Thymus (tissue), 11 donors: ENCODE results near the gene CDC73. TPM values are rescaled to one million over a fixed set of nuclear protein-coding genes. Genes with fewer than 3 reads are reported as not detected.
"Not testable (repeated sequence)": the region's sequence is repeated elsewhere in the genome, so short reads cannot be mapped to it uniquely, and the experiment has no call there.

Experiments used
- DNase-seq, 9 donors: peaks; one replicate each; pipeline ENCODE4 v3.0.0-alpha.2; 2013; ENCODE audit warnings: low spot score in 9 of 9, low read depth in 6 of 9, missing footprints in 1 of 9
- H3K27ac ChIP-seq, 2 donors: one replicate each; pipeline ENCODE4 v1.5.1; 2013; ENCODE audit warnings: control low read depth in 1 of 2, low read depth in 1 of 2, low read length in 1 of 2, mild to moderate bottlenecking in 1 of 2, moderate library complexity in 1 of 2
- H3K27me3 ChIP-seq, 2 donors: one replicate each; pipeline ENCODE4 v1.5.1; 2013; ENCODE audit warnings: low read length in 1 of 2; ENCODE audit not compliant: control insufficient read depth in 2 of 2, insufficient read depth in 1 of 2
- H3K36me3 ChIP-seq, 2 donors: one replicate each; pipeline ENCODE4 v1.5.1; 2013; ENCODE audit warnings: low read length in 1 of 2, mild to moderate bottlenecking in 1 of 2, moderate library complexity in 1 of 2; ENCODE audit not compliant: control insufficient read depth in 2 of 2, insufficient read depth in 2 of 2
- H3K4me1 ChIP-seq, 2 donors: one replicate each; pipeline ENCODE4 v1.5.1; 2013; ENCODE audit warnings: low read length in 2 of 2; ENCODE audit not compliant: control insufficient read depth in 2 of 2, insufficient read depth in 2 of 2
- H3K4me3 ChIP-seq, 2 donors: one replicate each; pipeline ENCODE4 v1.5.1; 2013; ENCODE audit warnings: low read length in 2 of 2, control low read depth in 1 of 2, mild to moderate bottlenecking in 1 of 2
- H3K9me3 ChIP-seq, 2 donors: one replicate each; pipeline ENCODE4 v1.5.1; 2013; ENCODE audit warnings: low read length in 1 of 2, mild to moderate bottlenecking in 1 of 2; ENCODE audit not compliant: control insufficient read depth in 2 of 2, insufficient read depth in 1 of 2
- WGBS: extraction: QIAGEN DNeasy Blood & Tissue Kit; methylation state at CpG from one replicate; pipeline ENCODE4 v1.1.7; 2013; 5-methylcytosine and 5-hydroxymethylcytosine counted together
- polyA plus RNA-seq: library from polyadenylated mRNA; stranded (reverse); fragments of 200-250 nt; gene quantifications from one replicate; pipeline ENCODE4 v1.2.3, GENCODE V29; 2013
- total RNA-seq: library from RNA; stranded (reverse); fragments of 120-200 nt; gene quantifications from one replicate; pipeline ENCODE4 v1.2.4, GENCODE V29; 2013
- donor health status: healthy.

CDC73 gene
- total and polyA plus RNA-seq, 2 donors, result 14.4 to 17.1 TPM

DNA sequence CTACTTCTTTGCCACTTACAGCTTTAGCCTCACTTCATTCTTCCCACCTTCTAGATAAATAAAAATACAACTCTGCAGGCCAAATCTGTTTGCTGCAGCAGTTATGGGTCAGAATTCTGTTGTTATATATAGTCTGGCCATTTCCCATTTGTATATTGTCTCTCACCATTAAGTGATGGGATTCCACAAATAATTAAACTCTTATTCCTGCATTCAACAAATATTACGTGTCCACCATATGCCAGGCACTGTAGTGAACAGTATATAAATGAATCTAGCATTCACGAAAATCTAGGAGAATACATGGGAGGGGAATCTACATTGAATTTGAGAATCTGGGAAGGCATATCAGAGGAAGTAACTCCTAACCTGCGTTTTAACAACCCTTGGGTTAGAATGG, 11.0 kb upstream of the CDC73 start:
- Histone ChIP-seq H3K27ac (no peak overlapping the region), H3K4me3 (no peak overlapping the region), H3K36me3 (no peaks in the 10 kb centered on the region), H3K9me3 (no peaks in the 10 kb centered on the region), H3K27me3 (no peaks in the 10 kb centered on the region), H3K4me1 (no peaks in the 10 kb centered on the region)
- no peak for DNase-seq
- WGBS, result 98% methylated on average over 3 of the region's 3 CpGs

- Histone ChIP-seq H3K27me3 (no peaks in the 10 kb centered on the region), H3K36me3 (no peaks in the 10 kb centered on the region), H3K9me3 (no peaks in the 10 kb centered on the region), H3K4me1 (no peaks in the 10 kb centered on the region), H3K27ac (no peak overlapping the region), H3K4me3 (no peak overlapping the region)
- 93% methylated on average over 6 of the region's 6 CpGs for WGBS
- DNase-seq, result no peak
These were observed 10.2 kb upstream of the CDC73 start for GRCh38 chr1:193111641-193112090.

DNA sequence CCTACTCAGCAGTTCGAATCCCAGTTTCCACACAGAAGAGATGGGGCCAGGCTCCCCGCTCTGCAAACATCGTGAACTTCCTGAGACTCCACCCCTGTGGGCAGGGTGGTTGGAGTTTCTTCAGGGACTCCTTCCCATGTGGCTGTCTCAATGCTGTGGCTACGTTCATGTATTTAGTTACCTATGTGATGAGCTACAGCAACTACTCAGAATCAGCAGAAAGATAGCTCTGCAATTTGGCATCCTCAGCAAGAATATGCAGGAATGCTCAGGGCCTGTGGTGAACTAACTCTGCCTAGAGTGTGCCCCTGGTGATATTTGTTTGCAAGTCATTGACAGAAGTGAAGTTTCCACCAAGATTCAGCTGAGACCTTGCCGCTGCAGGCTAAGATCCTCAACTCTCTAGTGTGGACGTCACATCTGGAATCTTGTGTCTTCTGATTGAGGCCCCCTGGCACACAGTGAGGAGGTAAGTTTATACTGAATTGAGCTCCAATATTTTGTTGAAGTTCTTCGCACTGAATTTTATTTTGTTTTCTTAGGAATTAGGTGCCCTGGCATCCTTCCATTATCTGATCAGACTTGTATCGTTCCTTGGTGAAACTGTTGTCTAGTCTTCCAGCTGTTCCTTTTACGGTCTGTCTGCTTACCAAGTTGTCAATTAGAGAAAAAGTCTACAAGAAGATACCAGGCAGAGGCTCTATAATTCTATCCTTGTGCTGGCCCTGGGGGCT, 8.4 kb upstream of the CDC73 start:
- Histone ChIP-seq H3K27me3 (no peaks in the 10 kb centered on the region), H3K9me3 (no peaks in the 10 kb centered on the region), H3K4me3 (no peak overlapping the region), H3K4me1 (no peaks in the 10 kb centered on the region), H3K27ac (no peak overlapping the region), H3K36me3 (no peaks in the 10 kb centered on the region)
- DNase-seq, result no peak
- WGBS, result 86% methylated on average over 9 of the region's 9 CpGs

- Histone ChIP-seq H3K27ac (no peak overlapping the region), H3K27me3 (no peaks in the 10 kb centered on the region)
These were observed 7.9 kb upstream of the CDC73 start for GRCh38 chr1:193113992-193114332.

DNA sequence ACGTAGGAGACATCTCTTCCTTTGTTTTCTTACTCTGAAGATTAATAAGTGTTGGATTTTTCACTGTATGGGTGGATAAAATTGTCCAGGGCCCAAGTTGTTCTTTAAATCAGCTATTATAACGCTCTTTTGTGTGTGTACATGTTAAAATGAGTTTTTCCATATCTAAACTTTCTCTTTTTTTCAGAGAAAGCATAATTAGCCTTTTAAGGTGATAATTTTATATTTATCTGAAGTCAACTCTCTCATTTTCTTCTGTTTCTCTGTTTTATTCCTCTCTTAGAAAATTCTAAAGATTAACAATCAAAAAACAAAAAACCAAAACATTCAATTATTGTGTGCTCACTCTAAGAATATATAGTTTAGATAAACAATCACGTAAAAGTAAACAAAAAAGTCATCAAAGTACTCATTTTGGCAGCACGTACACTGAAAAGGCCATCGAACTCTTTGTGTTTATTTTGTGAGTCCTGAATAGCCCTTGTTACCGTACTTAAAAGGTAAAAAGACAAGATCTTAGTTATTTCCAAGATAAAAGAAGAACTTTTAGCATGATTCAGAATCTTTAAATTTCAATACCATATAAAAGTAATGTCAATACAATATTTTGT, 7.2 kb upstream of the CDC73 start:
- WGBS, result 97% methylated on average over 6 of the region's 6 CpGs
- Histone ChIP-seq H3K4me1 (no peaks in the 10 kb centered on the region), H3K4me3 (no peak overlapping the region), H3K36me3 (no peaks in the 10 kb centered on the region), H3K27ac (no peak overlapping the region), H3K9me3 (no peaks in the 10 kb centered on the region), H3K27me3 (no peaks in the 10 kb centered on the region)
- no peak for DNase-seq

More at GRCh38 chr1:193113992-193114332, 7.9 kb upstream of the CDC73 start:
- H3K36me3 ChIP-seq, result no peaks in the 10 kb centered on the region
- no peak for DNase-seq
- no peaks in the 10 kb centered on the region for H3K9me3 ChIP-seq
- no peak overlapping the region for H3K4me3 ChIP-seq
- no peaks in the 10 kb centered on the region for H3K4me1 ChIP-seq

- Histone ChIP-seq H3K27me3 (no peaks in the 10 kb centered on the region), H3K9me3 (no peaks in the 10 kb centered on the region), H3K4me3 (no peak overlapping the region), H3K4me1 (no peaks in the 10 kb centered on the region), H3K36me3 (no peaks in the 10 kb centered on the region), H3K27ac (no peak overlapping the region)
- WGBS, result 97% methylated on average over 1 of the region's 1 CpG
- no peak for DNase-seq
These were observed 6.1 kb upstream of the CDC73 start for GRCh38 chr1:193115629-193116227.

GRCh38 chr1:193117167-193117566, 4.7 kb upstream of the CDC73 start:
- not testable (repeated sequence) for H3K27me3 ChIP-seq, H3K36me3 ChIP-seq, DNase-seq, H3K27ac ChIP-seq, H3K9me3 ChIP-seq, H3K4me1 ChIP-seq, H3K4me3 ChIP-seq
- WGBS, result over 99% methylated on average over 6 of the region's 6 CpGs

DNA sequence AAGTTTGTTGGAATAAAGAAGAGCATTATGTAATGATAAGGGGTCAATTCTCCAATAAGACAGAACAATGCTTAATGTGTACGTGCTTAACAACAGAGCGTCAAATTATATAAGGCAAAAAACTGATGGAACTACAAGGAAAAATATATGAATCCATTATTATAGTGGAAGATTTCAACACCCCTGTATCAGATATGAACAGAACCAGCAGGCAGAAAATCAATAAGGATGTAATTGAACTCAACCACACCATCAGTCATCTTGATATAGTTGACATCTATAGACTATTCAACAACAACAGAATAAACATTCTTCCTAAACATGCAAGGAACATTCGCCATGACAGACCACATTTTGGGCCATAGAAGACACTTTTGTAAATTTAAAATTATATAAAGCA, 3.6 kb upstream of the CDC73 start:
- no peak for DNase-seq
- no peaks in the 10 kb centered on the region for H3K36me3 ChIP-seq
- no peak overlapping the region for H3K27ac ChIP-seq
- peaks cover 0 to 6% of the 10 kb centered on the region in 2 donors for H3K4me1 ChIP-seq
- H3K9me3 ChIP-seq, result no peaks in the 10 kb centered on the region
- WGBS, result 98% methylated on average over 3 of the region's 3 CpGs
- H3K27me3 ChIP-seq, result no peaks in the 10 kb centered on the region
- no peak overlapping the region for H3K4me3 ChIP-seq
